Fibroblast of villous mesenchyme (primary cell): Measurements from ENCODE around the gene ZNF423. TPM values are rescaled to one million over a fixed set of nuclear protein-coding genes. Genes with fewer than 3 reads are reported as not detected.

ENCODE experiments used
- DNase-seq: peaks from one replicate; pipeline ENCODE4 v3.0.0-alpha.2; 2010; ENCODE audit warnings: low read depth
- H3K4me3 ChIP-seq: 2 replicates; pipeline ENCODE4 v1.5.1; 2011; ENCODE audit warnings: low read depth, mild to moderate bottlenecking, low read length
- CTCF ChIP-seq: IDR thresholded peaks from 2 replicates; pipeline ENCODE4 v1.5.1; 2012; ENCODE audit warnings: low read depth, mild to moderate bottlenecking, low read length; ENCODE audit not compliant: insufficient read depth
- total RNA-seq: library from RNA; depleted of rRNA; stranded (reverse); fragments of >200 nt; gene quantifications from 2 replicates; pipeline ENCODE4 v1.2.3, GENCODE V29; 2012

Gene ZNF423
- total RNA-seq, 1 donor: 0.43 TPM

- H3K4me3 ChIP-seq: no peak overlapping the region
- no peak for DNase-seq
- no peak for TF ChIP-seq CTCF
Observed at GRCh38 chr16:49550140-49550539, 305.8 kb downstream of the ZNF423 start.

- no peak overlapping the region for H3K4me3 ChIP-seq
- no peak for TF ChIP-seq CTCF
- no peak for DNase-seq
Observed at GRCh38 chr16:49548325-49548970, 307.5 kb downstream of the ZNF423 start.

- no peak for DNase-seq
- no peak for TF ChIP-seq CTCF
- H3K4me3 ChIP-seq: no peak overlapping the region
Observed at GRCh38 chr16:49547448-49547847, 308.5 kb downstream of the ZNF423 start.

- no peak overlapping the region for H3K4me3 ChIP-seq
- DNase-seq: no peak
- TF ChIP-seq CTCF: no peak
Observed at GRCh38 chr16:49546735-49547134, 309.2 kb downstream of the ZNF423 start.

- no peak overlapping the region for H3K4me3 ChIP-seq
- no peak for DNase-seq
- TF ChIP-seq CTCF: no peak
Observed at GRCh38 chr16:49545741-49546448, 310.0 kb downstream of the ZNF423 start.

- no peak for DNase-seq
- no peak overlapping the region for H3K4me3 ChIP-seq
- TF ChIP-seq CTCF: no peak
Observed at GRCh38 chr16:49545243-49545642, 310.7 kb downstream of the ZNF423 start.
